NCI-H146 treated with DMSO at 0.1 percent for 48 hours (cell line): ENCODE data around the gene MRPL55.
A peak's percentile ranks its signal among the peaks of the same experiment; 100 is the strongest.

Experiments
- DNase-seq: peaks from one replicate; lab custom pipeline; 2025; ENCODE audit not compliant: unreplicated experiment; lab: John Stamatoyannopoulos, UW

Gene MRPL55

DNA sequence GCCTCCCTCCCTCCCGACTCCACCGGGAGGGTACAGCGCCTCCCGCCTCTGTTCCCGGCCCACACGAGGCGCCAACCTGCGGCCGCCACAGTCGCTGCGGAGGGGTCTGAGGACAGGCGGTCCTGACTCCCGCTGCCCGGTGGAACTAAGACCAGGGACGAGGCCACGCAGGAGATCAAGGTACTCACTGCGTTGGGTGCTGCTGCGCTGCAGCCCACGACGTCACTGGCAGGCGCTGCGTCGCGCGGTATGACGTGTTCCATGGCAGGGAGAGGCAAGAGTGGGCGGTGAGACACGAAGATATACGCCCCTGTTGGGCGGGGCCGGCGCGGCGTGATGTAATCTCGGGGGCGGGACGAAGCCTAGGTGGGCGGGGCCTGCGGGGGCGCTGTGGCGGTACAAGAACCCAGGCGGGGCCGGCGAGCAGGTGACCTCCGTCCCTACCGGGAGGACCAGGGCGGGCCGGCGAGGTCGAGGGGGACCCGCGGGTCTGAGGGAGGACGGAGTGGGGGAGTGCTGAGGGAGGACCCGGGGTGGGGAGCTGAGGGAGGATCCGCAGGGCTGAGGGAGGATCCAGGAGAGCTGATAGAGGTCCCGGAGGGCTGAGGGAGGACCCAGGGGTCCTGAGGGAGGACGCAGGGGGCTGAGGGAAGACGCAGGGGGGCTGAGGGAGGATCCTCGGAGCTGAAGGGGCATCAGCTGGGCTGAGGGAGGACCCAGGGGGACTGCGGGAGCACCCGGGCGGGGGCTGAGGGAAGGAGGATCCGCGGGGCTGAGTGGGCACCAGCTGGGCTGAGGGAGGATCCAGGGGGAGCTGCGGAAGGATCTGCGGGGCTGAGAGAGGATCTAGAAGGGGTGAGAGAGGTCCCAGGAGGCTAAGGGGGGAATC lies at the start of gene MRPL55:
TSS of gene MRPL55 (minus strand) at position 227 of the 889 bp plus-strand sequence. CDS start 1,039 bp downstream, outside the sequence.
- peak; percentile 84 for DNase-seq

DNA sequence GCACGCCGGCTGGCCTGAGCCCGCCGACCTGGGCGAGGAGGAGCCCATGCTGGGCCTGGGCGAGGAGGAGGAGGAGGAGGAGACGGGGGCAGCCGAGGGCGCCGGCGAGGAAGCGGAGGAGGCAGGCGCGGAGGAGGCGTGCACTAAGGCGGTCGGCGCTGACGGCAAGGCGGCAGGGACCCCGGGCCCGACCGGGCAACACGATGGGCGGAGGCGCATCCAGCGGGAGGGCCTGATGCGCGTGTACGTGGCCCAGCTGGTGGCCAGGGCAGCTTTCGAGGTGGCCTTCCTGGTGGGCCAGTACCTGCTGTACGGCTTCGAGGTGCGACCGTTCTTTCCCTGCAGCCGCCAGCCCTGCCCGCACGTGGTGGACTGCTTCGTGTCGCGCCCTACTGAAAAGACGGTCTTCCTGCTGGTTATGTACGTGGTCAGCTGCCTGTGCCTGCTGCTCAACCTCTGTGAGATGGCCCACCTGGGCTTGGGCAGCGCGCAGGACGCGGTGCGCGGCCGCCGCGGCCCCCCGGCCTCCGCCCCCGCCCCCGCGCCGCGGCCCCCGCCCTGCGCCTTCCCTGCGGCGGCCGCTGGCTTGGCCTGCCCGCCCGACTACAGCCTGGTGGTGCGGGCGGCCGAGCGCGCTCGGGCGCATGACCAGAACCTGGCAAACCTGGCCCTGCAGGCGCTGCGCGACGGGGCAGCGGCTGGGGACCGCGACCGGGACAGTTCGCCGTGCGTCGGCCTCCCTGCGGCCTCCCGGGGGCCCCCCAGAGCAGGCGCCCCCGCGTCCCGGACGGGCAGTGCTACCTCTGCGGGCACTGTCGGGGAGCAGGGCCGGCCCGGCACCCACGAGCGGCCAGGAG lies 49.3 kb upstream of the MRPL55 start:
- DNase-seq: no peak

DNA sequence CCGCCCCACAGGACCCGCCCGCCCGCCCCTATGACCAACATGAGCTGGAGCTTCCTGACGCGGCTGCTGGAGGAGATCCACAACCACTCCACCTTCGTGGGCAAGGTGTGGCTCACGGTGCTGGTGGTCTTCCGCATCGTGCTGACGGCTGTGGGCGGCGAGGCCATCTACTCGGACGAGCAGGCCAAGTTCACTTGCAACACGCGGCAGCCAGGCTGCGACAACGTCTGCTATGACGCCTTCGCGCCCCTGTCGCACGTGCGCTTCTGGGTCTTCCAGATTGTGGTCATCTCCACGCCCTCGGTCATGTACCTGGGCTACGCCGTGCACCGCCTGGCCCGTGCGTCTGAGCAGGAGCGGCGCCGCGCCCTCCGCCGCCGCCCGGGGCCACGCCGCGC lies 48.6 kb upstream of the MRPL55 start:
- no peak for DNase-seq

DNA sequence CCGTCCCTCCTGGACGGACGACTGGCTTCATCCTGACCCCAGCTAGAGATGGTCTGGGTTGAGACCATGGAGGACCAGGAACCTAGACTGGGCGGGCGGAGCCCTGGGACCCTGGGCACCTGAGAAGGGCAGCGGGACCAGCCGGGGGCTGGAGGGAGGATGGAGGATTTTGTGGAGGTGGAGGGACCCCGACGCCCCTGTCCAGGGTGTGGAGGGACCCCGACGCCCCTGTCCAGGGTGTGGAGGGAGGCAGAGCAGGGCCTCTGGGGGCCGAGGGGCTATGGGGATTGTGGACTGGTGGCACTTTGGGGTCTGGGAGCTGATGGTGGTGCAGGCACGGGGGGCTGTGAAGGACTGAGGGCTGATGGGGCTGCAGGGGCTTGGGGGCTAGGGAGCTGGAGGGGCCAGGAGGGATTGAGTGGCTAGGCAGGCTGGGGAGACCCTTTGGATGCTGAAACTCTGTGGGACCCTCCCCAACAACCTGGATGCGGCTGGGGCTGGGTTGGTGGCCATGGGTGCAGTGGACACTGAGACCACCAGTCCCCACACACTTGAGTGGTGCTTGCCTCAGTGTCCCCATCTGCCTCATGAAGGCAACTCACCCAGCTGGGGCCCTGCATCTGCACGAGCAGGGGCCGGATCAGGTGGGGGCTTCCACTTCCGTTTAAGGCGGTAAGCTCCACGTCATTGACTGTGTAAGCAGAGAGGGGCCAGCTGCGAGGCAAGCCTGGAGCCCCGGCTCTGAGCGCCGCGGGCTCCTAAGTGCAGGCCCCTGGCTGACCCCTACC lies 48.0 kb upstream of the MRPL55 start:
- DNase-seq: no peak

DNA sequence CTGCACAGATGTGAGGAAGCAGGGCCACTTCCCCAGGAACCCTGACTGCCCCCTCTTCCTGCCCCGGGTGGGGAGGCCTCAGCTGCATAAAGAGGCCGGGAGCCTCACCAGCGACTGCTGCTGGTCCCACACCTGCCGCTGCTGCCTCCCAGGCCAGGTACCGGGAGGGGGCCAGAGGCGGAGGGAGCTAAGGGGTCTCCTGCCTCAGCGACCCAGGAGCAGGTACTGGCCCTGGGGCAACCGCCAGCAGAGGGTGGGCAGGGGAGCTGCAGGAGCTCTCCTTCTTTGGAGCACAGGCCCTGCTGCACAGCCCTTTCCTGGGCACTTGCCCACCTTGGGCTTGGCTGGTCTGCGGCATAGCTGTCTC lies 47.4 kb upstream of the MRPL55 start:
- DNase-seq: no peak

DNA sequence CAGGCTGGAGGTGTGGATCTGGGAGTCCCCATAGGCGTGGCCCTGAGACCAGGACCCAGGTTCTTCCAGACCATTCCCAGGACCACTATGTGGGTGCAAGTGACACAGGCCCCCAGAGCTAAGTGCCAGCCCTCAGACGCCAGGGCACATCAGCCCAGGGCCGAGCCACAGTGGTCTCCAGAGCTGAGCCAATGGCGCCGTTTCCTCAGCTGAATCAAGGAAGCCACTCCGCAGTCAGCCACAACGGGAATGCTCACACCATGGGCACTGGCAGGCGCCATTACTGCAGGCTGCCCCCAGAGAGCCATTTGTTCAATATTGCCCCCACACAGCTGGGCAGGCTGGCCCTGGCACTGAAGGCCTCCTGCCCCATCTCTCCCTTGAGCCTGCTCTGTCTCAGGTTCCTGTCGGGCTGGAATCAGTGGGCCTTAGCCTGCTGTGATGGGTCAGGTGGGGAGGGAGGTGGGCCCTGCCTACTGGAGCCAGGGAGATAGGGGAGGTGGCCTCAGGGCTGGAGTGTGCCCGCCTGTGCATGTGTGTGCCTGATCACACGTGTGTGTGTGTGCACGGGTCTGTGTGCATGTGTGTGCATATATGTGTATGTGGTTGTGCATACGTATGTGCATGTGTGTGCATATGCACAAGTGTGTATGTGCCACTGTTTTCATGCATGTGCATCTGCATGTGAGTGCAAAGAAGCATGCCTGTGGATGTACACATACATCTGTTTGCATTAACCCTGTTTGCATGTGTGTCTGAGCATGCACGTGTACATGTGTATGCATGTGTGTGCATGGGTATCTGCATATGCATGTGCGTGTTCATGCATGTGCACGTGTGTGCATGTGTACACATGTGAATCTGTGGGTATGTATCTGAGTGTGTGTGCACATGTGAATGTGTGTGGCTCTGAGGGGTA lies 46.8 kb upstream of the MRPL55 start:
- DNase-seq: no peak

DNA sequence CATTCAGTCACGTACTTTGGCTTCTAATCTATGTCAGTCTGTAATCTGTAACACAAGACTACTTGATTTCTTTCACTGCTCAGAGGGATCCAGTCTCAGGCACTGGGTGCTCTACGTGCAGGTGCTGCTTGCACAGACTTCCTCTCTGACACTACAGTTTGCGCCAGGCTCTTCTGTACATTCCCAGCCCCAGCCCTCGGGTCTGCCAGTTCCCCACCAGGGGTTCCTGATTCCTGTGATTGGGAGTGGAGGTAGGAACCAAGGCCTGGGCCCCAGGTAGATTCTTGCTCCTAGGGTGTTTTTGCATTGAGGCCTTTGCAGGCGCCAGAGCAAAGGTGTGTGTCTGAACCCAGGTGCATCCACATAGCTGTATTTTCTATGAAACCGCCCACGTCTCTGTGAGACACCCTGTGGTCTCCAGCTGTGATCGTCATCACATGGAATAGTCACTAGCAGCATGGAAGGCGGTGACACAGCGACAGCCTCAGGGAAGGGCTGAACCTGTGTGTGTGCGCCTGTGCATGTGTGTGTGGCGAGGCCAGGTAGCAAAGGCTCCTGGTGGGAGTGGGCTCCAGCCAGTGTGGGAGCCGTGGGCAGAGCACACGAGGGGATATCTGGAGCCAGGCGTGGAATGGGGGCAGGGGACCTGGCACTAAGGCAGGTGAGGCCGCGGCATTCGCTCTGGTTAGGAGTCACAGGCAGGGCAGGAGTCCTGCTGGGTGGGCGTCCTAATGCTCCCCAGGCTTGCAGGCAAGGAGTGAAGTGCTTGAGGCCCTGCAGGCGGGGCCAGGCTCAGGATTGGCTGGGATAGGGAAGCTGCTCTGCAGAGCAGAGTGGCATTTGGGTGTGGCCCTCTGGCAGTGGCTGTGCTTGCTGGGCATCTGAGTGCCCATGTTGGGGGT lies 45.8 kb upstream of the MRPL55 start:
- DNase-seq: peak; percentile 55

DNA sequence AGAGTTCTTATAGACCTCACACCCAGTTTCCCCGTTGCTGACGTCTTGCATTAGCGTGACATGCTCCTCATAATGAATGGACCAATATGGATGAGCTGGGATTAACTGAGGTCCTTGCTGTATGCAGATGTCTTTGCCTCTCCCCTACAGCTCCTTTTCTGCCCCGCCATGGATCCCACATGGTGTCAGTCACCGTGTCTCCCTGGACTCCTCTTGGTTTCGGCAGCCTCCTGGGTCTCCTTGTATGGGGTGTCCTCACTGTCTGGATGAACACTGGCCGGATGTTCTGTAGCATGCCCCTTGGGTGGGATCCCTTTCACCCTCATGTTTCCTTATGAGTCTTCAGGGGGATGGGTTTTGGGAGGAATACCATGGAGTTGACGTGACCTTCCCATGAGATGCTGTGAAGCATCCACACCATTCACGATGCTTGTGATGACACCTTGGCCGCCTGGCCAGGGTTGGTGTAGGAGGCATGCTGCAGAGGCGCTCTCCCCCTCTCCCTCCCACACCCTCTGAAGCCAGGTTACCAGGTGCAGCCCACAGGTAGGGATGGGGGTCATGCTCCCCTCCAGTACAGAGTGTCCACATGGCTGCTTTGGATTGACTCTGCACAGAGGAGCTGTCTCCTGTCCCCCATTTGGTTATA lies 45.0 kb upstream of the MRPL55 start:
- DNase-seq: no peak

DNA sequence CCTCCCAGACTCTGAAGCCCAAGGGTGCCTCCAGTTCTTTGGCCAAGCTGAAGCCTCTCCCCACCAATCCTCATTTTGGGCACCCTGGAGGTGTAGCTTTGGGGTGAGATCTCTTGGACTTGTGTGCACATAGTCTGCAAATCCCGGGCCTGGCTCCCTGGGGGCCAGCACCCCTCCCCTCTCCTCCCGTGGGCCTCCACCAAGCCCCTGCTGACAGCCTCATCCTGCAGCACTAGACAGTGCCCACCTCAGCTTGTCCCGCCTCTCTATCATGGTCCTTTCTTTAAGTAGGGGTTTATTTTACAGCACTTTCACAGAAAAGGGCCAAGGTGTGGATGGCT lies 43.8 kb upstream of the MRPL55 start:
- DNase-seq: no peak

DNA sequence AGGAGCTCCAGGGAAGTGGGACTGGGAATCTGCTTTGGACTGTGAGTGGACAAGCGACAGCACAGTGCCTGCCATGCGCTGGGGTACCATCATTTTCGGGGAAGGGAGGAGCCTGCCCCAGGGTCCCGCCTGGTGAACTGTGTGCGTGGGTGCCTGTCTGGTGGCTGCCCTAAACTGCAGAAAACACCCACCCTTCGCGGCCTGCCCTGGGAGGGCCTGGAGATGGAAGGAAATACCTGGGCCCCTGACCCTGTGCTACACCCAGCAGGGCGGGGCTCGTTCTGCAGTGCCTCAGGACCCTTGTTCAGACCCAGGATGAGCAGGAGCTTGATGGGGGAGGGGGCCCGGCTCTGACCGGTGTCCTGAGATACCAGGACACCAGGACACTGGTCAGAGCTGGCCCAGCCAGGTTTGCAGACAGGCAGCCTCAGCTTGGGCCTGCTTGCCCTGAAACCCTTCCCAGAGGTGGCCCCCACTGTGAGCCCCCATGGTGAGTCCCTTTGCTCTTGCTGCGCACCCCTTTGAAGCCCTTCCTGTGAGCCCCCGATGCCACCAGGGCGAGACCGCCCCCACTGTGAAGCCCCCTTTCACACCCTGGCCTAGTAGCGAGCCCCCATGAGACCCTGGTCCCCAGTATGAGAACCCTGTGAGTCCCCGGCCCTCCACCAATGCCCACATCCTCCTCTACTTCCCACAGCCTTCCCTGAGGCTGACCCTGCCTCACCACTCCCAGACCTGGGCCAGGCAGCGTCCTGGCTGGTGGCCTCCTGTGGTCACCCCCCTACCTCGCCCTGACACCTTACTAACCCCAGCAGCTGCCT lies 43.2 kb upstream of the MRPL55 start:
- DNase-seq: no peak

DNA sequence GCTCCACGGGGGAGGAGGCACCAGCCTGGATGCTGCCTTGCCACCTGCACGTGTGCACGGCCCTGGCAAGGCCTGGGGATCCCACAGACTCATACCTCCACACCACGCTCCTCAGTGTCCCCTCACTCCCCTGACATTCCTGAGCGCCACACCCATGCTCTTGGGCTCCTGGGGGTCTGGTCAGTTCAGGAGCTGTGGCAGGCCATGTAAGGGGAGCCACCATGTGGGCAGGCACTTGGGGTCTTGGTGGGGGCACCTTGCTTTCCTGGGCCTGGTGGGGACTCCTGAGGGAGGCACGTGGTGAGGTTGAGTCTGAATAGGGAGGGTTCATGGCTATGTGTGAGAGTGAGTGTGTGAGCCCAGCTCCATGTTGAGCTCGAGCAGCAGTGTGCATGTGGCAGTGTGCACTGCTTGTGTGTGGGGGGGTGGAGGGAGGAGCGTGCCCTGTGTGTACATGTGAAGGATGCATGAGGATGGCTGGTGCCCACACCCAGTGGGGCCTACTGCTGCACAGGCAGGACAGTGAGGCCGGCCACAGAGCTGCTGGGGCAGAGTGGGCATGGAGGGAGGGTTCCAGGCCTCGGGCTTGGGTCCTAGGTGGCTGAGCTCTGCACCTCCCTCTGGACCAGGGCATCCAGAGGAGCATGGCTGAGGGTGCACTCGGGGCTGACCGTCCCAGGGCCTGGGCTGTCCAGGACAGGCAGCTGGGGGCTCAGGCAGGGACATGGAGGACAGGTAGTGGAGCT lies 42.3 kb upstream of the MRPL55 start:
- no peak for DNase-seq

DNA sequence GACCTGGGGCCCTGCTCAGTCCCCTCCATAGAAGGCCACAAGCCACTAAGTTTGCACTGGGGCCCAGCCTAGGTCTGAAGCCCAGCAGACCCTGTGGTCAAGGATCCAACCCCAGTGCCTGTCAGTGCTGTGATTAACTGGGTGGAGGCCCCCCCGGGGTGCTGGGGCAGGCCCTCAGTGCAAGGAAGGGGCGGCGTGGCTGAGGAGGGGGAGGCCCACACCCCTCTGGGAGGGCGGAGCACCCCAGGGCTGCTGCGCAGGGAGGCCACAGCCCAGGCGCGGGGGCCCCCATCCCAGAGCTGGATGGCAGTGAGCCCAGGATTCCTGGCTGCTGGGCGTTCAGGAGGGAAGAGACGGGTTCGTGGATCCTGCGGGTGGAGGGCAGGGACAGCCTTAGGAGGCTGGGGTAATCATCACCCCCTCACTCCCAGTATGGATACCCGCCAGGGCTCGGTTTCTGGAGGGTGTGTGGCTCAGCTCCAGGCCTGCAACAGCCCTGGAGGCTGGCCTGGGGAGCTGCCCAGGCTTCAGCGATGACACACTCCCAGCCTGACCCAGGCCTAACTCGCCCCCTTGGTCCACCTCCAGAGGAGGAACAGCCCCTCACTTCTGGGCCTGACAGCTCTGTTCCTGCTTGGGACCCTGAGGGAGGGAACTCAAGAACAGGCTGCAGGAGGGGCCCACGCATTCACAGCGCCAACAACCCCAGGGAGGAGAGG lies 41.5 kb upstream of the MRPL55 start:
- DNase-seq: no peak

DNA sequence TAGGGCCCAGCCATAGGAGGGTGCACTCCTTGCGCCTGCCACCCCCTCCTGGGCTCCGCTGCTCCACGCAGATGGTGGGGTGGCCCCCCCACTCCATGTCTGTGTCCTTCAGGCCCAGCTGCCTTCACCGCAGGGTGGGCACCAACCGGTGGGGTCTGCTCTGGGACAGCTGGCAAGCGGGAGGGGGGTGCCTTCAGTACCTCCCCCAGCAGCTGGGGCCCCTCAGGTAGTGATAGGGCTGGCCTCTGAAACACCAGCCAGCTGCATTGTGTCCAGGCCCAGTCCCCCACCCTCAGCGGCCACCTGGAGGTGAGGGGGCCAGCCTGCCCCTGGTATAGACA lies 41.0 kb upstream of the MRPL55 start:
- no peak for DNase-seq

DNA sequence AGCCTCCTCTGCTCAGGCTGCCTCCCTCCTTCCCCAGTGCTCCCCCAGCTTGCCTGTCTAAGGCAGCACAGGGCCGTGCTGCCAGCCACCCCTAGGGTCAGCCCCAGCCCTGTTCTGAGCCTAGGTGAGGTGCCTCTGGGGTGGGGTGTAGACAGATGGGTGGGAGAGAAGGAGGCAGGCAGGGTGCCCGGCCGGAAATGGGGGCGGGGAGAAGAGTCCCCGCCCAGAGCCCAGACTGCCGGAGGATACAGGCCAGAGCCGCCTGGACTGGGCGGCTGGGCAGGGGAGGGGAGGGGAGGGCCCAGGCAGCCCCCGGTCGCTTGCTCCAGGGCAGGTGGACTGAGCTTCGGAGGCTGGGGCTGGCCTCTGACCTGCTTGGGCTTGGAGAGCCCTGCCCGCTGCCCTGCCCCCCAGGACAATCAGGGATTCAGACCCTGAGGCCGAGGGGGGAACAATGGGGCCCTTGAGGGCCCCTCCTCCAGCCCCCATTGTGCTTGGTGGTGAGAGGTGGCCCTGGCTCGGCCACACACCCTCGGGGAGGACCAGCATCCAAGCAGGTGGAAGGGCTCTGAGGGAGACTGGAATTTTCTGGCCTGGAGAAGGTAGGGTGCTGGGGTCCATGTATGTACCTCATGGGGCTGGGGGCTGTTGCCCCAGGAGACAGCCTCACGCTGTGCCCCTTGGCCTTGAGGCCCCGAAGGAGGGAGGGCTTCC lies 40.5 kb upstream of the MRPL55 start, which contains the start of gene GJC2:
TSS of gene GJC2 (plus strand) at position 525 of the 714 bp plus-strand sequence. CDS start 7,829 bp downstream, outside the sequence.
- no peak for DNase-seq

DNA sequence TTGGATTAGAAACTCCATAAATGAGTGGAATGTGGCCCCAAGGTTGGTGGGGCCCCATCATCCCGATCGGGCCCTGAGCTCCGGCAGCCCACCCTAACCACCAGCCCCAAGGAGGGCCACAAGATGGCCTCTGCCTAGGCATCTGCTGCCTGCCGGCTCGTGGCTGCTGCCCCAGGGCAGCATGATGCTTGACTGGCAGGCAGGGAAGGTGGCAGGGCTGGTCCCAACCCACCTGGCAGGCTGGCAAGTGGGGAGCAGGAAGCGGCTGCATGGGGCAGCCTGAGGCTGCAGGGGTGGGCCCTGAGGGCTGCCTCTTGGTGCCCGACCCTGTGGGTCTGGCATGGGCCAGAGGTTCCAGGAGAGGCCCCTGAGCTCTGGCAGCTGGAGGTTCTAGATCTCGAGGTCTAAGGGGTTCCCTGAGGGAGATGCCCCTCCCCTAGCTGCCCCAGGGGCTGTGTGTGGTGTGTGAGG lies 39.9 kb upstream of the MRPL55 start:
- no peak for DNase-seq
